ENCODE measurements around the gene RLBP1.

RLBP1 gene

GRCh38 chr15:89177633-89178306, 43.6 kb downstream of the RLBP1 start:
- peak; percentile 53 for DNase-seq

GRCh38 chr15:89177116-89177515, 44.3 kb downstream of the RLBP1 start:
- no peak for DNase-seq

GRCh38 chr15:89175617-89176191, 45.7 kb downstream of the RLBP1 start:
- no peak for DNase-seq

- no peak for DNase-seq
Observed at GRCh38 chr15:89174476-89174875, 46.9 kb downstream of the RLBP1 start.

- DNase-seq: no peak
Observed at GRCh38 chr15:89172921-89173320, 48.5 kb downstream of the RLBP1 start.

- peak; percentile 14 for DNase-seq
Observed at GRCh38 chr15:89171136-89172072, 50.0 kb downstream of the RLBP1 start.

- no peak for DNase-seq
Observed at GRCh38 chr15:89170364-89170763, 51.0 kb downstream of the RLBP1 start.

- DNase-seq: no peak
Observed at GRCh38 chr15:89168316-89168833, 53.0 kb downstream of the RLBP1 start.

- no peak for DNase-seq
Observed at GRCh38 chr15:89167267-89168176, 53.9 kb downstream of the RLBP1 start.

- no peak for DNase-seq
Observed at GRCh38 chr15:89165677-89166076, 55.7 kb downstream of the RLBP1 start.

- no peak for DNase-seq
Observed at GRCh38 chr15:89164712-89165211, 56.6 kb downstream of the RLBP1 start.

- DNase-seq: no peak
Observed at GRCh38 chr15:89163271-89164055, 57.9 kb downstream of the RLBP1 start.

- no peak for DNase-seq
Observed at GRCh38 chr15:89161666-89162065, 59.7 kb downstream of the RLBP1 start.
